Trophoblast cell (in vitro differentiated cells and primary cell): ENCODE results near the gene TAF13.

Source experiments
- DNase-seq, 2 donors: peaks; one replicate each; pipeline ENCODE4 v3.0.0-alpha.2; 2016
- H2AFZ ChIP-seq: 2 replicates; pipeline ENCODE4 v1.6.1; 2013; ENCODE audit warnings: low read length, moderate library complexity, mild to moderate bottlenecking; ENCODE audit not compliant: insufficient read depth, poor library complexity
- H2AK5ac ChIP-seq: 2 replicates; pipeline ENCODE4 v1.6.1; 2013; ENCODE audit warnings: mild to moderate bottlenecking, low read length
- H2BK120ac ChIP-seq: 2 replicates; pipeline ENCODE4 v1.6.1; 2013; ENCODE audit warnings: low read length, mild to moderate bottlenecking, moderate library complexity; ENCODE audit not compliant: insufficient read depth, poor library complexity
- H2BK12ac ChIP-seq: 2 replicates; pipeline ENCODE4 v1.6.1; 2013; ENCODE audit warnings: mild to moderate bottlenecking, low read length, moderate library complexity
- H2BK5ac ChIP-seq: 2 replicates; pipeline ENCODE4 v1.6.1; 2013; ENCODE audit warnings: low read length, low read depth, moderate library complexity, mild to moderate bottlenecking; ENCODE audit not compliant: poor library complexity
- H3K14ac ChIP-seq: 2 replicates; pipeline ENCODE4 v1.6.1; 2013; ENCODE audit warnings: mild to moderate bottlenecking, low read length
- H3K18ac ChIP-seq: 2 replicates; pipeline ENCODE4 v1.6.1; 2013; ENCODE audit warnings: mild to moderate bottlenecking, low read length
- H3K23ac ChIP-seq: 2 replicates; pipeline ENCODE4 v1.6.1; 2013; ENCODE audit warnings: low read length
- H3K27ac ChIP-seq: 2 replicates; pipeline ENCODE4 v1.5.1; 2013; ENCODE audit warnings: low read depth, mild to moderate bottlenecking, inconsistent platforms, low read length, moderate library complexity
- H3K27me3 ChIP-seq: 2 replicates; pipeline ENCODE4 v1.6.1; 2013; ENCODE audit warnings: inconsistent platforms, mild to moderate bottlenecking, low read length, moderate library complexity; ENCODE audit not compliant: insufficient read depth
- H3K36me3 ChIP-seq, 2 experiments: 1 replicate in 1 of 2; 2 replicates in 1 of 2; pipeline ENCODE4 v1.6.1; 2013; ENCODE audit warnings: low read length in 2 of 2, mild to moderate bottlenecking in 2 of 2, moderate library complexity in 1 of 2; ENCODE audit not compliant: insufficient read depth in 2 of 2, control insufficient read depth in 1 of 2
- H3K4ac ChIP-seq: 2 replicates; pipeline ENCODE4 v1.6.1; 2013; ENCODE audit warnings: low read depth, mild to moderate bottlenecking, low read length, moderate library complexity
- H3K4me1 ChIP-seq, 2 experiments: 1 replicate in 1 of 2; 2 replicates in 1 of 2; pipeline ENCODE4 v1.6.1; 2013; ENCODE audit warnings: low read length in 2 of 2, mild to moderate bottlenecking in 2 of 2, moderate library complexity in 1 of 2; ENCODE audit not compliant: insufficient read depth in 2 of 2, control insufficient read depth in 1 of 2
- H3K4me2 ChIP-seq: 2 replicates; pipeline ENCODE4 v1.6.1; 2013; ENCODE audit warnings: inconsistent platforms, mild to moderate bottlenecking, low read length, moderate library complexity
- H3K4me3 ChIP-seq: 2 replicates; pipeline ENCODE4 v1.5.1; 2013; ENCODE audit warnings: mild to moderate bottlenecking, low read depth, low read length, inconsistent platforms
- H3K79me1 ChIP-seq: one replicate; pipeline ENCODE4 v1.6.1; 2013; ENCODE audit warnings: low read length
- H3K79me2 ChIP-seq: 2 replicates; pipeline ENCODE4 v1.6.1; 2013; ENCODE audit warnings: low read length, mild to moderate bottlenecking; ENCODE audit not compliant: control insufficient read depth, insufficient read depth, poor library complexity
- H3K9ac ChIP-seq: 2 replicates; pipeline ENCODE4 v1.6.1; 2013; ENCODE audit warnings: mild to moderate bottlenecking, low read length
- H3K9me3 ChIP-seq: 2 replicates; pipeline ENCODE4 v1.6.1; 2013; ENCODE audit warnings: low read depth, mild to moderate bottlenecking, control low read depth, inconsistent platforms, low read length; ENCODE audit not compliant: insufficient read depth
- H4K12ac ChIP-seq: 2 replicates; pipeline ENCODE4 v1.6.1; 2013; ENCODE audit warnings: low read depth, mild to moderate bottlenecking, low read length, moderate library complexity
- H4K8ac ChIP-seq: 2 replicates; pipeline ENCODE4 v1.6.1; 2013; ENCODE audit warnings: low read depth, mild to moderate bottlenecking, low read length, moderate library complexity
- H4K91ac ChIP-seq: one replicate; pipeline ENCODE4 v1.6.1; 2013; ENCODE audit warnings: low read depth, mild to moderate bottlenecking, low read length, moderate library complexity
- WGBS: extraction: QIAGEN DNeasy Blood & Tissue Kit; methylation state at CpG from one replicate; pipeline ENCODE4 v1.1.7; 2013; ENCODE audit warnings: missing lambda C conversion rate; ENCODE audit not compliant: insufficient read length, insufficient coverage; ENCODE audit errors: extremely low coverage; 5-methylcytosine and 5-hydroxymethylcytosine counted together

TAF13 gene

GRCh38 chr1:109091078-109091838, 15.5 kb upstream of the TAF13 start:
- peak overlapping the region; percentile 60 for H3K9ac ChIP-seq
- peaks cover 3 to 4% of the 10 kb centered on the region in 2 experiments for H3K4me1 ChIP-seq
- H3K4me2 ChIP-seq = peak overlapping the region; percentile 86
- no peak overlapping the region for H4K12ac ChIP-seq
- H3K79me1 ChIP-seq = peaks cover 7% of the 10 kb centered on the region
- WGBS = no CpG with 5 or more reads among the region's 13 CpGs
- no peaks in the 10 kb centered on the region for H3K27me3 ChIP-seq
- no peak overlapping the region for H3K14ac ChIP-seq
- no peak overlapping the region for H2AFZ ChIP-seq
- peak overlapping the region; percentile 42 for H4K8ac ChIP-seq
- H2BK12ac ChIP-seq = no peak overlapping the region
- no peak overlapping the region for H3K23ac ChIP-seq
- peak overlapping the region; percentile 98 for H3K4me3 ChIP-seq
- H2AK5ac ChIP-seq = no peak overlapping the region
- peak overlapping the region; percentile 89 for H3K27ac ChIP-seq
- peak overlapping the region; percentile 42 for H3K4ac ChIP-seq
- DNase-seq = peak; percentile 37 to 64
- peaks cover 5% of the 10 kb centered on the region for H3K79me2 ChIP-seq
- H4K91ac ChIP-seq = no peak overlapping the region
- H3K18ac ChIP-seq = no peak overlapping the region
- no peaks in the 10 kb centered on the region for H3K9me3 ChIP-seq
- H2BK5ac ChIP-seq = no peak overlapping the region
- H3K36me3 ChIP-seq = peaks cover 5 to 11% of the 10 kb centered on the region in 2 experiments
- H2BK120ac ChIP-seq = no peak overlapping the region

- Histone ChIP-seq H3K27ac (peak within 1 kb of the TSS; percentile 89), H3K9ac (peak within 1 kb of the TSS; percentile 93), H2BK5ac (peak within 1 kb of the TSS; percentile 79), H3K4me2 (peak within 1 kb of the TSS; percentile 86), H3K27me3 (no peaks in the 10 kb centered on the region), H3K9me3 (no peaks in the 10 kb centered on the region), H3K36me3 (peaks cover 5 to 11% of the 10 kb centered on the region in 2 experiments), H3K18ac (peak within 1 kb of the TSS; percentile 88), H3K4me3 (peak within 1 kb of the TSS; percentile 98), H3K79me2 (peaks cover 5% of the 10 kb centered on the region), H3K14ac (peak within 1 kb of the TSS; percentile 78), H4K8ac (peak within 1 kb of the TSS; percentile 78), H3K23ac (no peak within 1 kb of the TSS), H3K4ac (peak within 1 kb of the TSS; percentile 69), H4K12ac (peak within 1 kb of the TSS; percentile 65), H2AK5ac (no peak within 1 kb of the TSS), H3K79me1 (peaks cover 7% of the 10 kb centered on the region), H2BK12ac (no peak within 1 kb of the TSS), H2BK120ac (peak within 1 kb of the TSS; percentile 59), H3K4me1 (peaks cover 3 to 4% of the 10 kb centered on the region in 2 experiments), H4K91ac (peak within 1 kb of the TSS; percentile 80), H2AFZ (peak within 1 kb of the TSS; percentile 82)
- DNase-seq = peak; percentile 98 to 99
- WGBS = no CpG with 5 or more reads among the region's 67 CpGs
These were observed 14.6 kb upstream of the TAF13 start, which contains the start of gene TMEM167B for GRCh38 chr1:109090196-109091077. Gene TMEM167B, plus strand, starts transcription at chr1:109090764. Its CDS starts 109 bp downstream, at chr1:109090873.

GRCh38 chr1:109089242-109090015, 13.6 kb upstream of the TAF13 start:
- no peak overlapping the region for H3K14ac ChIP-seq
- no peak overlapping the region for H3K4ac ChIP-seq
- H3K4me2 ChIP-seq = no peak overlapping the region
- peak; percentile 82 to 84 for DNase-seq
- no peaks in the 10 kb centered on the region for H3K27me3 ChIP-seq
- no peak overlapping the region for H2BK12ac ChIP-seq
- H2AK5ac ChIP-seq = no peak overlapping the region
- no peak overlapping the region for H2AFZ ChIP-seq
- H4K8ac ChIP-seq = no peak overlapping the region
- H2BK5ac ChIP-seq = no peak overlapping the region
- H3K4me1 ChIP-seq = peaks cover 8 to 11% of the 10 kb centered on the region in 2 experiments
- peak overlapping the region; percentile 80 for H4K91ac ChIP-seq
- peaks cover 4 to 8% of the 10 kb centered on the region in 2 experiments for H3K36me3 ChIP-seq
- H3K9ac ChIP-seq = no peak overlapping the region
- no peak overlapping the region for H3K4me3 ChIP-seq
- peaks cover 7% of the 10 kb centered on the region for H3K79me1 ChIP-seq
- no peak overlapping the region for H3K23ac ChIP-seq
- no peak overlapping the region for H4K12ac ChIP-seq
- no peak overlapping the region for H3K18ac ChIP-seq
- no peak overlapping the region for H3K27ac ChIP-seq
- no peak overlapping the region for H2BK120ac ChIP-seq
- no CpG with 5 or more reads among the region's 31 CpGs for WGBS
- H3K79me2 ChIP-seq = peaks cover 5% of the 10 kb centered on the region
- H3K9me3 ChIP-seq = no peaks in the 10 kb centered on the region
